ENCODE data around the gene TRIP10. TPM values are rescaled to one million over a fixed set of nuclear protein-coding genes. Genes with fewer than 3 reads are reported as not detected.
"Not testable (repeated sequence)": the region's sequence is repeated elsewhere in the genome, so short reads cannot be mapped to it uniquely, and the experiment has no call there.

Gene TRIP10
- total RNA-seq, 1 experiment from 2014 or later = 65.7 TPM

DNA sequence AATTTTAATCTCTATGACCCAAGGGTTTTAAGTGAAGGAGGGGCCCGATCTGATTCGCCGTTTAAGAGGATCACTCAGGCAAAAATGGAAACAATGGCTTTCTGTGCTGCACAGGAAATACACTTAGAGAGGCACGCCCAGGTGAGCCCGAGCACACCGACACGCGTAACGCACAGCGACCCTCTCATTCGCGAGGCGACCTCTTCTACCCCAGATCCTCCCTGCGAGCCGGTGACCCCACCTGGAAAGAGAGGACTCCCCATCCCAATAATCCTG, 27.5 kb downstream of the TRIP10 start:
- no peak for DNase-seq (ENCODE audit: low spot score)

DNA sequence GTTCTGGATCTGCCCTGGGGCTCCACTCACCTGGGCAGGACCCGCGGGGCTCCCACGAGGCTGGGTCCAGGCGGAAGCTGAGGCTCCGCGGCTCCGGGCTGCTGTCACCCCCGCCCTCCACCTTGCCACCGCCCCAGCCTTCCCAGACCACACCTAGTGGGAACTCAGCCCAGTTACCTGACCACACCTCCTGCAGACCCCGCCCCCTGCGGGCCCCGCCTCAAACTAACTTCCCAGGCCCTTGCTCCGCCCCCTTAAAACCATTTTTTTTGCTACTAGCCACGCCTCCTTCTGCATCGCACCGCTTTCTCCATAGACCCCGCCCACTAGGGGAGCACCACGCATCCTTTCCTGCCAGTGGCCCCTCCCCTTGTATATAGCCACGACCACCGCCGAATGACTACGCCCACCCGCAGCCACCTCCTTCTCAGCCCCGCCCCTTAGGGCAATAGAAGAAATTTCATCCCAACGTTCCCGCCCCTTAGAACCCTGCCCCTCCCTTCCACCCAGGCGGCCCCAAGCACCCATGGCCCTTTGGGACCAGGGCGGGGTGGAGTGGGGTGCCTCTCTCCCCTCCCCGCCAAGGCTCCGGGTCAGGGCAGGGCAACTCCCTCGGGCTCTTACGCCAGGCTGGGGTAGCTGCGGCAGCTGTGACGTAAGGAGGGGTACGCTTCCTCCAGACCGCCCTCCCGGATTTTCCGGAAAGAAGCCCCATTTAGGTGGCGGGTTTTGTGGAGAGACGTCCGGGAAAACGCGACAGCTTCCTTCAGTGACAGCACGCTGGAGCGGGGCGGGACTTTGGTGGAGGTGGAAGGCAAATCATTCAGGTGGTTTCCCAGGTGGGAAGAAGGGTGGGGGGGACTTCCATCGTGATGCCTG, 28.1 kb downstream of the TRIP10 start, which contains the start of gene SH2D3A:
TSS of gene SH2D3A (minus strand) at position 79 of the 879 bp plus-strand sequence. CDS start 3,687 bp downstream, outside the sequence.
- DNase-seq (ENCODE audit: low spot score) = peak; percentile 92

DNA sequence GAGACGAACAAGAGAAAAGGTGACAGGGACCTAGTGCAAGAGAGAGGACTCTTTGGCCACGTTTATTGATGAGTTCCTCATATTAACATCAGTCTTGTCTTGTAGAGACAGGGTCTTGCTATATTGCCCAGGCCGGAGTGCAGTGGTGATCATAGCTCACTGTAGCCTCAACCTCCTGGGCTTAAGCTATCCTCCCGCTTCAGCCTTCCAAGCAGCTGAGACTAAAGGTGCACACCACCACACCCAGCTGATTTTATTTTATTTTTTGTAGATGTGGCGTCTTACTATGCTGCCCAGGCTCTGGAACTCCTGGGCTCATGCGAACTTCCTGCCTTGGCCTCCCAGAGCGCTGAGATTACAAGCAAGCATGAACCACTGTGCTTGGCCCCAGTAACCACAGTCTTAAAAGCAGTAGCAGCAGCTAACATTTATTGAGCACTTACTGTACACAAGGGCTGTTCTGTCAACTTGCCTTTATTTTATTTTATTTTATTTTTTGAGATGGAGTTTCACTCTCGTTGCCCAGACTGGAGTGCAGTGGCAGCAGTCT, 28.8 kb downstream of the TRIP10 start:
- no peak for DNase-seq (ENCODE audit: low spot score)

DNA sequence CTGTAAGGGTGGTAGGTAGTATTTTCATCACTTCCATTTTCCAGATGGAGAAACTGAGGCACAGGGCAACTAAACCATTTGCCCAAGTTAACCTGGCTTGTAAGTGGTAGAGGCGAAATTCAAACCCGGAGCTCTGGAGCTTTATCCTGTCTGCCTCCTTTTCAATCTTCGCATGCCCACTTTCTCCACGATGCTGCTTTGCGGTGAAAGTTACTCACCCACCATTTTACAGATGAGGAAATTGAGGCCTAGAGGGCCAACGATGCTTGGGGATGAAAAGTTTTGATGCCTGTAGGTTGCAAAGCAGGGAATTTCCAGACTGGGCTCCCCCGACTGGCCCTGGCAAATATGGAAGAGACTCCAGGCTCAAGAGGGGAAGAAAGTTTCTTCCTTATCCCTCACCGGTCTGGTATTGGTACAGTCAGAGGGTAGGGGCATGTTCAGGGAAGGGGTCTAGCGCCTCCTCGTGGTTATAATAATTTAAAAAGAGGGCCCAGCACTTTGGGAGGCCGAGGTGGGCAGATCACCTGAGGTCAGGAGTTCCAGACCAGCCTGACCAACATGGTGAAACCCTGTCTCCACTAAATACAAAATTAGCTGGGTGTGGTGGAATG, 29.6 kb downstream of the TRIP10 start:
- no peak for DNase-seq (ENCODE audit: low spot score)

DNA sequence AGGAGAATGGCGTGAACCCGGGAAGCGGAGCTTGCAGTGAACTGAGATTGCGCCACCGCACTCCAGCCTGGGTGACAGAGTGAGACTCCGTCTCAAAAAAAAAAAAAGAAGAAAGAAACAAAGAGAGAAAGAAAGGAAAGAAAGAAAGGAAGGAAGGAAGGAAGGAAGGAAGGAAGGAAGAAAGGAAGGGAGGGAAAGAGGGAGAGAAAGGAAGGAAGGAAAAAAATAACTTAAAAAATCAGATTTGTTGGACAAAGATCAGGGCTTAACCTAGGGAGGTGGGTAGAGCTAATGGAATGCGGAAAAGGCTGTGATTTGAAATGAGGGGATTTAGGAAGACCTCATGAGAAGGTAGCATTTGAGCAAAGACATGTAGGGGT, 32.2 kb downstream of the TRIP10 start:
- not testable (repeated sequence) for DNase-seq (ENCODE audit: low spot score)

DNA sequence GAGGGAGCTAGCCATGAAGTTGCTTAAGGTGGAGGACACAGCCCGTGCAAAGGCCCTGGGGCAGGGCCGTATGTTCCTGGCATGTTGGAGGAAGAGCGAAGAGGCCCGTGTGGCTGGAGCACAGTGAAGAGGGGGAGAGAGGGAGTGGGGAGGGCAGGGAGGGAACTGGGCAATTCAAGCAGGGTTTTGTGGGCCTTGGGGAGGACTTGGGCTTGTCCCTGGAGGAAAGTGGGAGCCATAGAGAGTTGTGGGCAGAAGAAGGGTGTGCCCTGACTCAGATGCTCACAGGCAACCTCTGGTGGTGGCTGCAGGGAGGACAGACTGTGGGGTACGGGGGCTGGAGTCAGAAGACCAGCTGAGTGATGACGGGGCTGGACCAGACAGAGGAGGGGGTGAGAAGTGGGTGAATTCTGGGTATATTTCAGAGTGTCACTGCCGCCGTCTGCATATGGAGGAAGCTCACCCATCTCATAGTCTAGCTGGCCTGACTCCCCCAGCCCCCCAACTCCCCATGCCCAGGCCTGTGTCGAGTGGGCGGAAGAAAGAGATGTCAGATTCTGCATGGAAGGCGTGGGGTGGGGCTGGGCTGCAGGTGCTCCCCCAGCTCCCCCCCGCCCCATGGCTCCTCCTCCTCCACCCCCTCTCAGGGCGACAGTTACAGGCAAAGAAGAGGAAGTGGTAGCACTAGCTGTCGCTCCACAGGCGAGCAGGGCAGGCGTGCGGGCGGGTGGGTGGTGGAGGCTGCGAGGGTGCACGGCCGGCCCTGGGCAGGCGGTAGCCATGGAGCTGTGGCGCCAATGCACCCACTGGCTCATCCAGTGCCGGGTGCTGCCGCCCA, 32.8 kb downstream of the TRIP10 start, which contains the start of gene VAV1:
TSS of gene VAV1 (plus strand) at position 681 of the 838 bp plus-strand sequence. CDS start at position 781, 100 bp downstream.
- no peak for DNase-seq (ENCODE audit: low spot score)

DNA sequence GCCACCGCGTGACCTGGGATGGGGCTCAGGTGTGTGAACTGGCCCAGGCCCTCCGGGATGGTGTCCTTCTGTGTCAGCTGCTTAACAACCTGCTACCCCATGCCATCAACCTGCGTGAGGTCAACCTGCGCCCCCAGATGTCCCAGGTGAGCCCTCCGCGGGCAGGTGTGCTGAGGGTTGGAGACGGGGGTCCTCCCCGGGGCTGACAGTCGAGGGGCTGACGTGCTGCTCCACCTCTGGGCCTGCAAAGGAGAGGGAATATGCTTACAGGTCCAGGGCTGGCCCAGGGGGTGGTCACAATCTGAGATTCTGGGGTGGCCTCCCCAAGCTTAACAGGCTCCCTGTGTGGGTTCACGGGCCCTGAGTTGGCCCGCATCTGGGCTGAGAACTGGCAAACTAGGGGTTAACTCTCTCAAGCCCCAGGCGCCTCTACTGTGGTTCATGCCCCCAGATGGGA, 33.4 kb downstream of the TRIP10 start:
- DNase-seq (ENCODE audit: low spot score) = no peak

DNA sequence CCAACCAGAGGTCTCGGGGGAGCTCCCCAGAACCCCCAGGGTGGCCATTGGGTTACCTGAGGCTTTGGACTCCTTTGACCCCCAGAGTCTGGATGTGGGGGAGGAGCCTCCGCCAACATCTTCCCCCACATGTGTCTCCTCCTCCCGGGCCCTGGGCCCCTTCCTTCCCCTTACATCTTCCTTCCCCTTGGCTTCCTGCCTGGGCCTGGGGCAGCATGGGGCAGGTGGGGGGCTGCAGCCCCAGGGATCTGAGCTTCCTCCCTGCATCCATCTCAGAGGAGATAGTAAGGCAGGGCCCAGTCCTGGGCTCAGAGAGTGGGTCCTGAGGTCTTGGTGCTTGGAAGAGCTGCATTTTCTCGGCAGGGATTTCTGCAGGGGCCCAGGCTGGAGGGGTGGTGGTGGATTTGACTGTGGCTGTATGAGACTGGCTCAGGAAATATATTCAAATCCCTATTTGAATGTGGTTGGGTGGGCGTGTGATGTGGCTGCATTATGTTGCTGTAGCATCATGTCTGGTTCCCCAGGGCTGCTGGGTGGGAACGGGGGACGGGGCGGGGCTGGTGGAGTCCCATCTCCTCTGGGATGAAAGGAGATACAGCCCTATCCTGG, 33.9 kb downstream of the TRIP10 start:
- no peak for DNase-seq (ENCODE audit: low spot score)

DNA sequence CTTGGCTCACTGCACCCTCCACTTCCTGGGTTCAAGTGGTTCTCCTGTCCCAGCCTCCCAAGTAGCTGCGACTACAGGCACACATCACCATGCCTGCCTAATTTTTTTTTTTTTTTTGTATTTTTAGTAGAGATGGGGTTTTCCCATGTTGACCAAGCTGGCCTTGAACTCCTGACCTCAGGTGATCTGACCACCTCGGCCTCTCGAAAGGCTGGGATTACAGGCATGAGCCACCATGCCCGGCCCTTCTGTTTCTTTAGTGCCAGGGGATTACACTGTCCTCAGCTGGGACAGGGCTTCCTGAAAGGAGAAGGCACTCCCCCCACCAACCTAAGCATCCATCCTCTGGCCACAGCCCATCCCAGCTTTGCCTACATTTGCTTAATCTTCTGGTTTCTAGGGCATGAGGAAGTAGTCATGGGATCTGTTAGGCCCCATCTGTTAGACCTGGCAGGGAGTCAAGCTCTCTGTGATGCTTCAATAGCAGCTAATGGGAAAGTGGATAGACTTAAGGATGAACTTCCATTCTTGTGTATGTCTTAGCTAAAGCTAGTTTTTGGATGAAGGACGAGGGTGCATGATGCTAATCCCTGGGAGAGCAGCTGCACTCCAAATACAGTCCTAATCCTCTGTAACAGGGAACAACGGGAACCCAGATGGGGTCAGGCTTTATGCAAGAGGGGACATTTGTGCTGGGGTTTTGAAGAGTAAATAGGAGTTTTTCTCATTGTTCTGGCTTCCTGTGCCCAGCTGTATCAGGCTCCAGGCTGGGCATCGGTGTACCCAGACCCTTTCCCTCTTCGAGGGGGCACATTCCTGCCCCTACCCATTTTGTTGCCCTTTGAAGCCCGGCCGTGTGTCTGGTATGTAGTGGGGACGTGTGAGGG, 35.6 kb downstream of the TRIP10 start:
- DNase-seq (ENCODE audit: low spot score) = no peak

DNA sequence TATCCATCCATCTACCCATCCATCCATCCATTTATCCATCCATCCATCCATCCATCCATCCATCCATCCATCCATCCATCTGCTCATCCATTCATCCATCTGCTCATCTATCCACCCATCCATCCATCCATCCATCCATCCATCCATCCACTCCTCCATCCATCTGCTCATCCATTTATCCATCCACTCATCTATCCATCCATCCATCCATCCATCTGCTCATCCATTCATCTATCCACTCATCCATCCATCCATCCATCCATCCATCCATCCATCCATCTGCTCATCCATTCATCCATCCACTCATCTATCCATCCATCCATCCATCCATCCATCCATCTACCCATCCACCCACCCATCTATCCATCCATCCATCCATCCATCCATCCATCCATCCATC, 36.6 kb downstream of the TRIP10 start:
- DNase-seq (ENCODE audit: low spot score) = not testable (repeated sequence)

DNA sequence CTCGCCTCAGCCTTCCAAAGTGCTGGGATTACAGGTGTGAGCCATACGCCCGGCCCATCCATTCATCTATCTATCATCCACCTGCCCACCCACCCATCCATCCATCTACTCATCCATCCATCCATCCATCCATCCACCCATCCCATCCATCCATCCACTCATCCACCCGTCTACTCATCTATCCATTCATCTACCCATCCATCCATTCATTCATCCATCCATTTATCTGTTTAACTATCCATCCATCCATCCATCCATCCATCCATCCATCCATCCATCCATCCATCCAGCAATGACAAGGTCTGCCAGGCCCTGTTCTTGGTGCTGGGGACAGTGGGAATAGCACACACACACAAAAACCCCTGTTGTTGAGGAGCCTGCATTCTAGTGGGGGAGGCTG, 37.5 kb downstream of the TRIP10 start:
- DNase-seq (ENCODE audit: low spot score) = no peak

DNA sequence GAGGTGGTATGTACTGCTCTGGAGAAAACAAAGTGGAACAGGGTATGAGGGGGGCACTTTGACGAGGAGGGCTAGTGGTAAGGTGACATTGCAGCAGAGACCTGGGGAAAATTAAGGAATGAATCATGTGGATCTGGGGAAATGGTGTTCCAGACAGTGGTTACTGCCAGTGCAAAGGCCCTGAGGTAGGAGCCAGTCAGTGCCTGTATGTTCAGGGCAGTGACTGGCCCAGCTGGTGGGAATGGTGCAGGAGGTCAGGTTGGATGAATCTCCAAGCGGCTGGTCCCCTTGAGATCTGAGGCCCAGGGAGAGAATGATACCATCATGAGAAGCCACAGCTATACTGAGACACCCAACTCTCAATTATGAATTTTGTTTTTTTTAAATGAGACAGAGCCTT, 38.0 kb downstream of the TRIP10 start:
- DNase-seq (ENCODE audit: low spot score) = no peak

DNA sequence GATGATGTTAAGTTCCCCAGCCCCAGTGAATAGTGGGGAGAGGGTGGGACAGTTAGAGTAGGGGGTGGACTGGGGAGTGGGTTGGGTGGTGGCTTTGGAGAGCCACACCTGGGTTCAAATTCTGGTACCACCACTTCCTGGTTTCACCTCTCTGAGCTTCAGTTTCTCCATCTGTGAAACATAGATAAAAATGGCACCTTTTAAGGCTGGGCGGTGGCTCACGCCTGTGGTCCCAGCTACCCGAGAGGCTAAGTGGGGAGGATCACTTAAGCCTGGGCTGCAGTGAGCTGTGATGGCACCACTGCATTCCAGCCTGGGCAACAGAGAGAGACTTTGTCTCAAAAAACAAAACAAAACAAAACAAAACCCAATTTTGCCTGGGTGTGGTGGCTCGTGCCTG, 38.9 kb downstream of the TRIP10 start:
- no peak for DNase-seq (ENCODE audit: low spot score)

DNA sequence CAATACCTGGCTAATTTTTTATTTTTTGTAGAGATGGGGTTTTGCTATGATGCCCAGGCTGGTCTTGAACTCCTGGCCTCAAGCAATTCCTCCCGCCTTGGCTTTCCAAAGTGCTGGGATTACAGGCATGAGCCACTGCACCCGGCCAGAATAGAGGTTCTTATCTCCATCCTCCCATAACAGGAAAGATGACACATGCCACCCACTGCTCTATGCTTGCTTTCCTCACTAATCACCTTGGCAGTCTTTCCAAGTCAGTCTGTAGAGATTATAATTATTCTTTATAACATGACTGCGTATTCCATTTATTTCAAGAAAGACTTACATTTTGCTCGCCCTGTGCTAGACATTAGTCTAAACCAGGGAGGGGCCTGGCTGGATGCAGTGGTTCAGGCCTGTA, 39.7 kb downstream of the TRIP10 start:
- DNase-seq (ENCODE audit: low spot score) = no peak

DNA sequence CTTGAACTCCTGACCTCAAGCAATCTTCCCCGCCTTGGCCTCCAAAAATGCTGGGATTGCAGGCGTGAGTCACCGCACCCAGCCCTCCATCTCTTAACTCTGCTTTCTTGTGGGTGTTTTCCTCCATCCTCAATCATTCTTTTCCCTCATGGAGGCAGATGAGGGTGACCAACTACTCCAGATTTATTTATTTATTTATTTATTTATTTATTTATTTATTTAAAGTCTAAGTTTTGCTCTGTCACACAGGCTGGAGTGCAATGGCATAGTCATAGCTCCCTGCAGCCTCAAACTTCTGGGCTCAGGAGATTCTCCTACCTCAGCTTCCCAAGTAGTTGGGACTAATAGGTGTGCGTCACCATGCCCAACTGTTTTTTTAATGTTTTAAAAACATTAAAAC, 47.9 kb downstream of the TRIP10 start:
- DNase-seq (ENCODE audit: low spot score) = no peak

DNA sequence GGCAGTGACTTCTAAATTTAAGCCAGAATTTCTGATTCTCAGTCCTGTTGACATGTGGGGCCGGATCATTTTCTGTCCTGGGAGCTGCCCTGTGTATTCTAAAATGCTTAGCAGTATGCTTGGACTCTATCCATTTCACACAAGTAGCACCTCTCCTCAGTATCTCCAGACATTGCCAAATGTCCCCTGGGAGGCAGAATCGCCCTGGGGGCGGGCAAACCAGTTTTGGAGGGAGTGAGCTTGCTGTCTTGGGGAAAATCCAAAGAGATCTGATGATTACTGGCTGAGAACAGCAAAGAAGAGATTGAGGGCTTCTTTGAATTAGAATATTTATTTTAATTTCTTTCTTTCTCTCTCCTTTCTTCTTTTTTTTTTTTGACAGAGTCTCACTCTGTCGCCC, 49.4 kb downstream of the TRIP10 start:
- DNase-seq (ENCODE audit: low spot score) = no peak

DNA sequence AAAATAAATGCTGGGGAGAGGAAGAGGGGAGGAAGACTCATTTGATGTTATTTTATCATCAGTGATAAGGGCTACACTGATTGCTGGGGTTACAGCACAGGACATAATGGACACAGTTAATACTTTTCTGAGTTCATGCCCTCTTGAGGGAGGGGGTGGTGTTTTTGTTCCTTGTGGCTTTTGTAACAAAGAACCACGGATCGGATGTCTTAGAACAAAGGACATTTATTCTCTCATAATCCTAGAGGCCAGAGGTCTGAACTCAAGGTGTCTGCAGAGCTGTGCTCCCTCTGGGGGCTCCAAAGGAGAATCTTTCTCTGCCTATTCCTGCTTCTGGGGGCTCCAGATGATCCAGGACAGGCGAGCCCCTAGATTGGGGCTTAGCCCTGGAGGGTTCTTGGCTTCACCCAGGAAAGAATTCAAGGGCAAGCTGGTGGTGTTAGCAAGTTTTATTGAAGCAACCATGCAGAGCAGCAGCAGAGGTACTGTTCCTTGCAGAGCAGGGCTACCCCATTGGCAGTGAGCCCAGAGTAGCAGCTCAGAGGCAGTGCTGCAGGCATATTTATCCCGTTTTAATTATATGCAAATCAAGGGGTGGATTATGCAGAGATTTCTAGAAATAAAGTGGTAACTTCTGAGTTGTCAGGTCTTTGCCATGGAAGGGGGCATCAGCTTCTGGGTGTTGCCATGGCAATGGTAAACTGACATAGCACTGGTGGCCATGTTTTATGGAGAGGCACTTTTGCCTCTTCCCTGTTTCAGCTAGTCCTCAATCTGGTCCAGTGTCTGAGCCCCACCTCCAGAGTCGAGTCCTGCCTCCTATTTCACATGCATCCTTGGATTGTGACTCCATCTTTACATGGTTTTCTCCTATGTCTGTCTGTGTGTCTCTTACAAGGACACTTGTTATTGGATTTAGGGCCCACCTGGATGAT, 51.0 kb downstream of the TRIP10 start:
- DNase-seq (ENCODE audit: low spot score) = no peak

DNA sequence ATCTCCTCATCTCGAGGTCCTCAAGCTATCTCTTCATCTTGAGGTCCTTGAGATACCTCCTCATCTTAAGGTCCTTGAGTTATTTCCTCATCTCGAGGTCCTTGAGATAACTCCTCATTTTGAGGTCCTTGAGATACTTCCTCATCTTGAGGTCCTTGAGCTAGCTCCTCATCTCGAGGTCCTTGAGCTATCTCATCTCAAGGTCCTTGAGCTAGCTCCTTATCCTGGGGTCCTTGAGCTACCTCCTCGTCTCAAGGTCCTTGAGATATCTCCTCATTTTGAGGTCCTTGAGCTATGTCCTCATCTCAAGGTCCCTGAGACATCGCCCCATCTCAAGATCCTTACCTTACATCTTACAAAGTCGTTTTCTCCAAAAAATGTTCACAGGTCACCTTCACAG, 51.8 kb downstream of the TRIP10 start:
- no peak for DNase-seq (ENCODE audit: low spot score)

DNA sequence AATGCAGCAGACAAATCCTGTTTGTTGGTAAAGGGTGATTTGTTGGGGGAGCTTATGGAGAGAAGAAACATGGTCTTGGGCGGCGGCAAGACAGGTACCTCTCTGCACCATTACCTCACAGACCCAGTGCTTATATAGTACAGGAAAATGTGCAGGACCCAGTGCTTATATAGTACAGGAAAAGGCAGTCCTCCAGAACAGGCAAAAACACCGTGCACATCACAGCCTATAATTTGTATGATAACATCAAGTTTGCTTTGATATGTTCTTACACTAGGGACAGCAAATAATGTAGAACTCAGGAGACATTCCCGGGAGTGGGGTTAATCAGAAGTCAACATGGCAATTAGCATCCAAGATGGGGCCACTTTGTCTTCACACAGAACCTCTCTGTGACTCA, 53.9 kb downstream of the TRIP10 start:
- DNase-seq (ENCODE audit: low spot score) = no peak
